Daoy (cell line): ENCODE results near the gene FAM13B. TPM values are rescaled to one million over a fixed set of nuclear protein-coding genes. Genes with fewer than 3 reads are reported as not detected.

ENCODE experiments used
- DNase-seq: peaks from one replicate; pipeline ENCODE4 v3.0.0-alpha.2; 2015; ENCODE audit warnings: low read depth
- total RNA-seq: library from RNA; depleted of rRNA; stranded (reverse); fragments of >200 nt; shearing (Covaris generic); gene quantifications from 2 replicates; pipeline ENCODE4 v1.2.3, GENCODE V29; 2014; rRNA removed

The FAM13B gene
- total RNA-seq, 1 experiment from 2014 or later = 10.3 TPM

GRCh38 chr5:137901011-137901817, 131.7 kb downstream of the FAM13B start:
- DNase-seq = no peak

GRCh38 chr5:137899493-137899892, 133.4 kb downstream of the FAM13B start:
- no peak for DNase-seq

- DNase-seq = no peak
Measured at GRCh38 chr5:137896560-137896959, 136.3 kb downstream of the FAM13B start.

- DNase-seq = no peak
Measured at GRCh38 chr5:137894586-137894985, 138.3 kb downstream of the FAM13B start.

GRCh38 chr5:137891849-137892248, 141.0 kb downstream of the FAM13B start:
- no peak for DNase-seq

- DNase-seq = no peak
Measured at GRCh38 chr5:137890845-137891244, 142.0 kb downstream of the FAM13B start.

- DNase-seq = no peak
Measured at GRCh38 chr5:137888863-137889759, 143.8 kb downstream of the FAM13B start, which contains the start of gene PKD2L2. Gene PKD2L2 (plus strand): TSS chr5:137889457. CDS start chr5:137889492, 35 bp downstream.

GRCh38 chr5:137888466-137888862, 144.4 kb downstream of the FAM13B start:
- DNase-seq = no peak

Other genes starting within 250 kb of the FAM13B start
- gene MYOT, start 165.2 kb downstream of the FAM13B start, total RNA-seq = not detected in 2 replicates
- not detected in 2 replicates for gene PKD2L2, start 143.6 kb downstream of the FAM13B start, total RNA-seq
- gene WNT8A, start 51.0 kb upstream of the FAM13B start, total RNA-seq = not detected in 2 replicates
- gene NME5, start 106.3 kb upstream of the FAM13B start, total RNA-seq = 0.29 TPM in 1 of 2 replicates, not detected in the other
- 56.2 and 79.0 TPM in 2 replicates for gene BRD8, start 145.6 kb upstream of the FAM13B start, total RNA-seq
- gene KIF20A, start 146.0 kb upstream of the FAM13B start, total RNA-seq = 105 and 106 TPM in 2 replicates
- gene CDC23, start 180.2 kb upstream of the FAM13B start, total RNA-seq = 44.6 and 46.3 TPM in 2 replicates
- gene GFRA3, start 241.5 kb upstream of the FAM13B start, total RNA-seq = not detected in 2 replicates